ENCODE results near the gene MT1HL1. TPM values are rescaled to one million over a fixed set of nuclear protein-coding genes. Genes with fewer than 3 reads are reported as not detected.
A peak's percentile ranks its signal among the peaks of the same experiment; 100 is the strongest.

MT1HL1 gene
- total and polyA plus RNA-seq, 2 of the 8 experiments (the other 6 are each of a cell fraction or from before 2014, with no cell fraction given) = not detected

- FAIRE-seq (no peak), DNase-seq (ENCODE audit: low read depth in 1 of 2, low spot score in 2 of 2) (no peak)
- Histone ChIP-seq H4K20me1 (replicated peaks in 1 of 2; ENCODE audit: control insufficient read depth in 1 of 2, insufficient read depth in 2 of 2, low read length in 2 of 2) (no peaks in the 10 kb centered on the region), H3K56ac (replicated peaks; ENCODE audit: insufficient read length, low read depth, low read length) (no peak overlapping the region), H3K79me1 (ENCODE audit: low read depth, low read length) (peaks cover 8% of the 10 kb centered on the region), H4K91ac (replicated peaks; ENCODE audit: insufficient read length, low read length) (no peak overlapping the region), H3K4me2 (ENCODE audit: insufficient read depth in 1 of 2, low read depth in 2 of 2, low read length in 2 of 2) (peak overlapping the region in 1 of 2 experiments; percentile 28; a peak in 1 of 4 replicates), H3K23ac (ENCODE audit: insufficient read length) (no peak overlapping the region), H4K5ac (ENCODE audit: insufficient read length, low read depth, low read length) (no peak overlapping the region), H3K4me1 (replicated peaks in 1 of 4; ENCODE audit: control insufficient read depth in 3 of 4, insufficient read depth in 4 of 4, low read length in 3 of 4) (peaks cover 0 to 22% (median 13%) of the 10 kb centered on the region in 4 experiments; a peak in 5 of 7 replicates), H2AK5ac (ENCODE audit: low read depth, low read length) (no peak overlapping the region), H3K14ac (ENCODE audit: insufficient read length) (no peak overlapping the region), H3K9me3 (ENCODE audit: insufficient read depth in 2 of 2, low read depth in 1 of 2, low read length in 1 of 2) (no peaks in the 10 kb centered on the region), H2BK120ac (replicated peaks; ENCODE audit: low read depth, low read length) (no peak overlapping the region), H2BK5ac (ENCODE audit: low read depth, low read length) (no peak overlapping the region), H3K4me3 (ENCODE audit: extremely low read depth in 1 of 4, insufficient read depth in 2 of 4, low read depth in 3 of 4, low read length in 4 of 4) (no peak overlapping the region), H3K79me2 (ENCODE audit: control insufficient read depth in 1 of 2, insufficient read depth in 2 of 2, low read length in 2 of 2) (peaks cover 3 to 66% of the 10 kb centered on the region in 2 experiments; a peak in 3 of 4 replicates), H3K23me2 (ENCODE audit: low read depth, low read length) (no peaks in the 10 kb centered on the region; the same call in 1 of the 2 replicates), H2BK12ac (ENCODE audit: low read depth, low read length) (no peak overlapping the region), H2BK20ac (ENCODE audit: low read length) (no peak overlapping the region), H3K4ac (replicated peaks; ENCODE audit: insufficient read length, low read depth, low read length) (no peak overlapping the region), H3K27ac (ENCODE audit: low read depth, low read length) (no peak overlapping the region), H3K36me3 (ENCODE audit: control insufficient read depth in 2 of 4, insufficient read depth in 4 of 4, low read length in 3 of 4) (no peaks in the 10 kb centered on the region), H3K27me3 (replicated peaks in 1 of 4; ENCODE audit: control insufficient read depth in 3 of 4, extremely low read depth in 1 of 4, insufficient read depth in 3 of 4, low read length in 3 of 4) (no peaks in the 10 kb centered on the region), H3K18ac (ENCODE audit: extremely low read depth, low read length) (no peak overlapping the region), H2BK15ac (ENCODE audit: low read length) (no peak overlapping the region), H3K9ac (replicated peaks in 1 of 4; ENCODE audit: extremely low read depth in 1 of 4, low read depth in 3 of 4, low read length in 3 of 4) (no peak overlapping the region), H2AFZ (ENCODE audit: low read length) (no peak overlapping the region), H4K8ac (ENCODE audit: extremely low read depth, insufficient read depth, low read length) (no peak overlapping the region)
- TF ChIP-seq SAP30 (IDR thresholded peaks at IDR 0.05; ENCODE audit: insufficient read depth, insufficient replicate concordance, low read length) (no peak), YY1 (IDR thresholded peaks at IDR 0.05; ENCODE audit: low read depth, low read length) (no peak), FOSL1 (IDR thresholded peaks at IDR 0.05; ENCODE audit: insufficient read depth, low read depth, low read length) (no peak), KDM4A (IDR thresholded peaks at IDR 0.05; ENCODE audit: low read depth, low read length, severe bottlenecking) (no peak), JUND (IDR thresholded peaks at IDR 0.05; ENCODE audit: low read length) (no peak), RBBP5 (IDR thresholded peaks at IDR 0.05; ENCODE audit: borderline replicate concordance, low read depth, low read length) (no peak)
- ChIA-PET POLR2A (ENCODE audit: partially characterized antibody) (interaction anchor here (1.0 kb wide), 1 partner anchor 8 kb away, joined by 4 read pairs; no protein-coding TSS in a partner anchor), CTCF (ENCODE audit: partially characterized antibody) (no interaction called here)
- WGBS, 2 experiments (ENCODE audit: extremely low coverage in 1 of 2, insufficient coverage in 1 of 2, insufficient read length in 1 of 2, insufficient replicate concordance in 2 of 2, low coverage in 1 of 2, low lambda C conversion rate in 2 of 2, missing lambda C conversion rate in 1 of 2) = 65% methylated on average over 3 of the region's 3 CpGs; no CpG with 5 or more reads in 1 of the 2 experiments
These were observed 46.7 kb upstream of the MT1HL1 start for GRCh38 chr1:237050915-237051314.
